B cell (primary cell): ENCODE results near the gene NFASC. TPM values are rescaled to one million over a fixed set of nuclear protein-coding genes. Genes with fewer than 3 reads are reported as not detected.

Source experiments
- ATAC-seq: fragments of 200-7000 bp; cut with Tn5 transposase; one replicate; pipeline ENCODE4 v1.10.0; 2021; ENCODE audit warnings: low read depth, mild to moderate bottlenecking, moderate number of reproducible peaks, moderate library complexity
- CTCF ChIA-PET: fragments of 350-600 bp; sonication (Branson Sonifier 250); formaldehyde crosslinking; loops from one replicate; lab custom pipeline; 2021; ENCODE audit warnings: antibody characterized with exemption, inconsistent platforms; lab: Charles Lee
- POLR2A ChIA-PET: fragments of 350-600 bp; sonication (Branson Sonifier 250); formaldehyde crosslinking; loops from one replicate; lab custom pipeline; 2021; ENCODE audit warnings: antibody characterized with exemption; lab: Charles Lee
- DNase-seq: peaks from one replicate; pipeline ENCODE4 v3.0.0; 2013
- H2AFZ ChIP-seq: 2 replicates; pipeline ENCODE4 v1.6.1; 2012; ENCODE audit warnings: mild to moderate bottlenecking, low read depth, low read length; ENCODE audit not compliant: insufficient read depth, poor library complexity, severe bottlenecking
- H3K27ac ChIP-seq, 2 donors: 1 replicate in 1 of 2; 2 replicates in 1 of 2; pipeline ENCODE4 v1.5.1; 2012 to 2013; ENCODE audit warnings: low read length in 2 of 2, mild to moderate bottlenecking in 2 of 2, moderate library complexity in 1 of 2
- H3K27me3 ChIP-seq, 4 experiments: fragments of 200-600 bp in 1 of 4; sonication (generic) in 1 of 4; replicated peaks in 1 of 4; 1 replicate in 2 of 4; 2 replicates in 2 of 4; pipeline versions ENCODE4 v1.6.1 to v1.7.0; 2013 to 2016; ENCODE audit warnings: low read length in 3 of 4, mild to moderate bottlenecking in 2 of 4, mixed read lengths in 1 of 4, moderate library complexity in 1 of 4; ENCODE audit not compliant: insufficient read depth in 4 of 4, control insufficient read depth in 3 of 4; ENCODE audit errors: control extremely low read depth in 1 of 4
- H3K36me3 ChIP-seq, 2 experiments: replicated peaks in 1 of 2; 1 replicate in 1 of 2; 2 replicates in 1 of 2; pipeline versions ENCODE4 v1.6.1 to v1.7.1; 2013; ENCODE audit warnings: low read length in 1 of 2; ENCODE audit not compliant: insufficient read depth in 2 of 2, control insufficient read depth in 1 of 2; ENCODE audit errors: control extremely low read depth in 1 of 2, extremely low read depth in 1 of 2
- H3K4me1 ChIP-seq, 2 donors: fragments of 200-600 bp in 1 of 2; sonication (generic) in 1 of 2; 1 replicate in 1 of 2; 2 replicates in 1 of 2; pipeline versions ENCODE4 v1.5.1 to v1.6.1; 2013 to 2017; ENCODE audit warnings: low read length in 2 of 2; ENCODE audit not compliant: control insufficient read depth in 2 of 2, insufficient read depth in 2 of 2
- H3K4me2 ChIP-seq: replicated peaks from 2 replicates; pipeline ENCODE3; 2012; ENCODE audit warnings: mild to moderate bottlenecking, low read depth, low read length; ENCODE audit not compliant: poor library complexity, severe bottlenecking
- H3K4me3 ChIP-seq, 5 experiments: fragments of 200-600 bp in 1 of 5; sonication (generic) in 1 of 5; 1 replicate in 3 of 5; 2 replicates in 2 of 5; pipeline versions ENCODE4 v1.5.1 to v1.7.0; 2011 to 2016; ENCODE audit warnings: low read length in 4 of 5, mild to moderate bottlenecking in 4 of 5, low read depth in 2 of 5, control low read depth in 1 of 5, moderate library complexity in 1 of 5; ENCODE audit not compliant: insufficient read depth in 1 of 5; ENCODE audit errors: control extremely low read depth in 1 of 5, extremely low read depth in 1 of 5
- H3K79me2 ChIP-seq: fragments of 200-600 bp; sonication (generic); one replicate; pipeline ENCODE4 v1.6.0; 2016; ENCODE audit warnings: low read length; ENCODE audit not compliant: control insufficient read depth, insufficient read depth
- H3K9ac ChIP-seq: fragments of 200-600 bp; sonication (generic); 2 replicates; pipeline ENCODE4 v1.6.1; 2017; ENCODE audit warnings: mild to moderate bottlenecking, low read length, moderate library complexity
- H3K9me3 ChIP-seq, 3 donors: one replicate each; pipeline versions ENCODE4 v1.6.1 to v1.7.1; 2013; ENCODE audit warnings: low read length in 2 of 3; ENCODE audit not compliant: control insufficient read depth in 2 of 3, insufficient read depth in 1 of 3; ENCODE audit errors: control extremely low read depth in 1 of 3
- H4K20me1 ChIP-seq: 2 replicates; pipeline ENCODE4 v1.6.0; 2012; ENCODE audit warnings: mild to moderate bottlenecking, low read length; ENCODE audit not compliant: insufficient read depth, control insufficient read depth, poor library complexity, severe bottlenecking
- H3K27ac Mint-ChIP-seq: one replicate; pipeline ENCODE4 v1.8.0; 2021; ENCODE audit warnings: mixed read lengths
- H3K27me3 Mint-ChIP-seq: one replicate; pipeline ENCODE4 v1.8.0; 2021; ENCODE audit warnings: mixed read lengths
- H3K4me1 Mint-ChIP-seq: one replicate; pipeline ENCODE4 v1.8.0; 2021; ENCODE audit warnings: mixed read lengths
- H3K4me3 Mint-ChIP-seq: one replicate; pipeline ENCODE4 v1.8.0; 2021; ENCODE audit warnings: mixed read lengths
- H3K9me3 Mint-ChIP-seq: one replicate; pipeline ENCODE4 v1.8.0; 2022; ENCODE audit warnings: mixed read lengths; ENCODE audit not compliant: insufficient read depth
- CTCF ChIP-seq: fragments of 200-600 bp; IDR thresholded peaks from one replicate; pipeline ENCODE4 v1.8.0; 2022; ENCODE audit warnings: antibody characterized with exemption, mild to moderate bottlenecking
- EZH2 ChIP-seq: IDR thresholded peaks from 2 replicates; pipeline ENCODE4 v1.6.1; 2012; ENCODE audit warnings: borderline replicate concordance, low read depth, mild to moderate bottlenecking, moderate library complexity, low read length; ENCODE audit not compliant: insufficient read depth, poor library complexity, severe bottlenecking
- WGBS: methylation state at CpG from one replicate; pipeline ENCODE4 v1.1.5; 2013; ENCODE audit warnings: missing lambda C conversion rate; ENCODE audit not compliant: insufficient coverage; 5-methylcytosine and 5-hydroxymethylcytosine counted together
- intact Hi-C: fragments of 100-400 bp; cut with micrococcal nuclease; formaldehyde crosslinking; loops from one replicate; pipeline ENCODE4 v1.10.0; 2022
- polyA plus RNA-seq: library from polyadenylated mRNA; depleted of rRNA; stranded (reverse); fragments of >200 nt; gene quantifications from 2 replicates; pipeline ENCODE4 v1.2.3, GENCODE V29; 2012
- total RNA-seq, 2 donors: library from RNA; stranded (reverse); fragments of 120-200 nt in 1 of 2; gene quantifications; 1 replicate in 1 of 2; 2 replicates in 1 of 2; pipeline versions ENCODE4 v1.2.3 to v1.2.4, GENCODE V29; 2013 to 2022

NFASC gene
- total and polyA plus RNA-seq, 2 donors (not counting 1 experiment from before 2014, with no cell fraction given): 0.06 to 0.39 TPM

GRCh38 chr1:204958317-204959307 is 88.0 kb downstream of the NFASC start:
- Mint-ChIP-seq H3K4me3 (no peak overlapping the region), H3K9me3 (no peaks in the 10 kb centered on the region), H3K4me1 (peaks cover 23% of the 10 kb centered on the region), H3K27me3 (peaks cover 49% of the 10 kb centered on the region), H3K27ac (no peak overlapping the region)
- Histone ChIP-seq H3K4me2 (no peak overlapping the region), H3K27me3 (peaks cover 0 to 18% (median 5%) of the 10 kb centered on the region in 4 experiments), H3K4me1 (peaks cover 19 to 22% of the 10 kb centered on the region in 2 donors), H3K9ac (no peak overlapping the region), H2AFZ (no peak overlapping the region), H3K9me3 (no peaks in the 10 kb centered on the region), H4K20me1 (no peaks in the 10 kb centered on the region), H3K27ac (no peak overlapping the region), H3K4me3 (no peak overlapping the region), H3K36me3 (no peaks in the 10 kb centered on the region), H3K79me2 (no peaks in the 10 kb centered on the region)
- WGBS: 88% methylated on average over 6 of the region's 11 CpGs
- ChIA-PET POLR2A (no interaction called here), CTCF (no interaction called here)
- TF ChIP-seq CTCF: no peak
- TF ChIP-seq EZH2: no peak
- DNase-seq (no peak), ATAC-seq (no peak)
- intact Hi-C loops: no loop called here

- H3K27me3 Mint-ChIP-seq: peaks cover 45% of the 10 kb centered on the region
- peaks cover 27% of the 10 kb centered on the region for H3K4me1 Mint-ChIP-seq
- no peak overlapping the region for H3K27ac ChIP-seq
- POLR2A ChIA-PET: no interaction called here
- no peak overlapping the region for H3K4me3 Mint-ChIP-seq
- no peak overlapping the region for H3K4me2 ChIP-seq
- no peaks in the 10 kb centered on the region for H3K79me2 ChIP-seq
- peaks cover 19 to 25% of the 10 kb centered on the region in 2 donors for H3K4me1 ChIP-seq
- intact Hi-C loops: no loop called here
- CTCF ChIA-PET: no interaction called here
- H4K20me1 ChIP-seq: no peaks in the 10 kb centered on the region
- no peaks in the 10 kb centered on the region for H3K9me3 ChIP-seq
- DNase-seq (no peak), ATAC-seq (no peak)
- H3K4me3 ChIP-seq: no peak overlapping the region
- no peak overlapping the region for H3K27ac Mint-ChIP-seq
- no peaks in the 10 kb centered on the region for H3K9me3 Mint-ChIP-seq
- no peak for TF ChIP-seq CTCF
- no peak for TF ChIP-seq EZH2
- H3K9ac ChIP-seq: no peak overlapping the region
- no peak overlapping the region for H2AFZ ChIP-seq
- peaks cover 0 to 16% (median 5%) of the 10 kb centered on the region in 4 experiments for H3K27me3 ChIP-seq
- 95% methylated on average over 2 of the region's 5 CpGs for WGBS
- no peaks in the 10 kb centered on the region for H3K36me3 ChIP-seq
Observed at GRCh38 chr1:204959374-204959773, 88.7 kb downstream of the NFASC start.
